Left lung (tissue), 10 donors: ENCODE results near the gene LRRC8E. TPM values are rescaled to one million over a fixed set of nuclear protein-coding genes. Genes with fewer than 3 reads are reported as not detected.
A peak's percentile ranks its signal among the peaks of the same experiment; 100 is the strongest.

ENCODE experiments used
- ATAC-seq: fragments of 200-7000 bp; cut with Tn5 transposase; one replicate; pipeline ENCODE4 v1.9.1; 2020; ENCODE audit warnings: moderate library complexity
- DNase-seq, 4 donors: peaks; one replicate each; pipeline ENCODE4 v3.0.0-alpha.2; 2013 to 2020
- H3K27ac ChIP-seq, 2 donors: fragments of 200-600 bp; sonication (generic) in 1 of 2; one replicate each; pipeline versions ENCODE4 v1.5.0 to v1.8.0; 2020 to 2021
- H3K27me3 ChIP-seq, 2 donors: fragments of 200-600 bp; sonication (generic) in 1 of 2; one replicate each; pipeline versions ENCODE4 v1.5.0 to v1.8.0; 2020 to 2021
- H3K36me3 ChIP-seq, 2 donors: fragments of 200-600 bp; sonication (generic) in 1 of 2; one replicate each; pipeline versions ENCODE4 v1.5.0 to v1.8.0; 2020 to 2021
- H3K4me1 ChIP-seq, 2 donors: fragments of 200-600 bp; one replicate each; pipeline ENCODE4 v1.8.0; 2021
- H3K4me3 ChIP-seq, 2 donors: fragments of 200-600 bp; sonication (generic) in 1 of 2; one replicate each; pipeline versions ENCODE4 v1.5.0 to v1.8.0; 2020 to 2021; ENCODE audit warnings: mild to moderate bottlenecking in 1 of 2
- H3K9me3 ChIP-seq, 2 donors: fragments of 200-600 bp; sonication (generic) in 1 of 2; one replicate each; pipeline versions ENCODE4 v1.5.0 to v1.8.0; 2020 to 2021
- intact Hi-C, 2 donors: fragments of 100-400 bp; cut with DNase I; formaldehyde crosslinking; loops; one replicate each; pipeline versions ENCODE4 v1.11.2 to v1.14.2; 2022
- polyA plus RNA-seq, 6 donors: library from polyadenylated mRNA; unstranded; fragments of 120-200 nt; gene quantifications; one replicate each; pipeline ENCODE4 v1.2.1, GENCODE V29; 2013; ENCODE audit not compliant: insufficient read length in 6 of 6
- total RNA-seq, 2 donors: library from RNA; stranded (reverse); fragmentation: NEBNext Ultra II Directional; extraction: Animal tissue kit (Norgen Biotek cat#: 25700); gene quantifications; one replicate each; pipeline ENCODE4 v1.2.1, GENCODE V29; 2021
- TF ChIP-seq, protein P1 (sequence below), 2 donors: fragments of 200-600 bp; sonication (generic) in 1 of 2; IDR thresholded peaks; one replicate each; pipeline versions ENCODE4 v1.5.0 to v1.8.0; 2021; ENCODE audit warnings: antibody characterized with exemption in 2 of 2
- donor health status: DM: no; HTN: yes; CAD: no.
- donor health status: DM: no; HTN: no; CAD: no.

Gene LRRC8E
- total and polyA plus RNA-seq, 8 donors: 3.7 to 10.5 (median 4.7) TPM

DNA sequence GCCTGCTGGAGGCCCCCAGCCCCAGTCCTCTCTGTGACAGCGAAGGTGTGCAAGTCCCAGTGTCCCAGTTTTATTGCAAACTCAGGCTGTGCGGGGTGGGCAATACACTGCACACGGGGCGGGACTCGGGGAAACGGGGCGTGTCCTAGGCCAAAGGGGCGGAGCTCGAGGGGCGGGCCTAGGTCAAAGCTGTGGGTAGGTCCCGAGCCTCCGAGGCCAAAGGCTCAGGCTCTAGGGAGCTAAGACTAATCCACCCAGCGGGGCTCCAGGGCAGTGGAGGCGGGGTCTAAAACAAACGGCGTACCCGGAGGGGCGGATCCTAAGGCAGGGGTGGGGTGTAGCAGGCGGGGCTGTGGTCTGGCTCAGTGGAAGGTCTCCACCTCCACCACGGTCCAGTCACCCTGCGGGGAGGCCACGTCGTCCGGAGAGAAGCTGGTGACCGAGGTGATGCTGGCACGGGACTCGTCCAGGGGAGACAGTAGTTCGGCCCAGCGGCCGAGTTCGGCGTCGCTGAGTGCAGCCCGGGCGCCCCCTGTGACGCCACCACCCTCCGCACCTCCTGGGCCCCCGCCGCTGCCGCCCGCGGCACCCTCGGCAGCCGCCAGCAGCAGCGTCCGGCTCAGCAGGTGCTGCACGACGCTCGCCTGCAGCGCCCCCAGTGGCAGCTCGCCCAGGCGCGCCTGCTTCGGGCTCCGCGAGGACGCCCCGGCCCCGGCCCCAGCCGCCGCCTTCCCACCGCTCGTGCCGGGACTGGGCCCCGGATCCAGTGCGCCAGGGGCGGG lies 19.4 kb upstream of the LRRC8E start:
- ATAC-seq: peak; percentile 71
- intact Hi-C loops: no loop called here
- peak overlapping the region in 1 of 2 donors; percentile 36 for H3K27ac ChIP-seq
- H3K27me3 ChIP-seq: peaks cover 17 to 79% of the 10 kb centered on the region in 2 donors
- TF ChIP-seq, protein P1, sequence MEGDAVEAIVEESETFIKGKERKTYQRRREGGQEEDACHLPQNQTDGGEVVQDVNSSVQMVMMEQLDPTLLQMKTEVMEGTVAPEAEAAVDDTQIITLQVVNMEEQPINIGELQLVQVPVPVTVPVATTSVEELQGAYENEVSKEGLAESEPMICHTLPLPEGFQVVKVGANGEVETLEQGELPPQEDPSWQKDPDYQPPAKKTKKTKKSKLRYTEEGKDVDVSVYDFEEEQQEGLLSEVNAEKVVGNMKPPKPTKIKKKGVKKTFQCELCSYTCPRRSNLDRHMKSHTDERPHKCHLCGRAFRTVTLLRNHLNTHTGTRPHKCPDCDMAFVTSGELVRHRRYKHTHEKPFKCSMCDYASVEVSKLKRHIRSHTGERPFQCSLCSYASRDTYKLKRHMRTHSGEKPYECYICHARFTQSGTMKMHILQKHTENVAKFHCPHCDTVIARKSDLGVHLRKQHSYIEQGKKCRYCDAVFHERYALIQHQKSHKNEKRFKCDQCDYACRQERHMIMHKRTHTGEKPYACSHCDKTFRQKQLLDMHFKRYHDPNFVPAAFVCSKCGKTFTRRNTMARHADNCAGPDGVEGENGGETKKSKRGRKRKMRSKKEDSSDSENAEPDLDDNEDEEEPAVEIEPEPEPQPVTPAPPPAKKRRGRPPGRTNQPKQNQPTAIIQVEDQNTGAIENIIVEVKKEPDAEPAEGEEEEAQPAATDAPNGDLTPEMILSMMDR (IDR thresholded peaks at IDR 0.05): peak; percentile 77 to 95
- no peaks in the 10 kb centered on the region for H3K36me3 ChIP-seq
- peaks cover 10 to 42% of the 10 kb centered on the region in 2 donors for H3K4me1 ChIP-seq
- H3K9me3 ChIP-seq: no peaks in the 10 kb centered on the region
- peak overlapping the region; percentile 32 to 41 for H3K4me3 ChIP-seq
- peak in 3 of 4 donors; percentile 67 to 93 (median 81) for DNase-seq

DNA sequence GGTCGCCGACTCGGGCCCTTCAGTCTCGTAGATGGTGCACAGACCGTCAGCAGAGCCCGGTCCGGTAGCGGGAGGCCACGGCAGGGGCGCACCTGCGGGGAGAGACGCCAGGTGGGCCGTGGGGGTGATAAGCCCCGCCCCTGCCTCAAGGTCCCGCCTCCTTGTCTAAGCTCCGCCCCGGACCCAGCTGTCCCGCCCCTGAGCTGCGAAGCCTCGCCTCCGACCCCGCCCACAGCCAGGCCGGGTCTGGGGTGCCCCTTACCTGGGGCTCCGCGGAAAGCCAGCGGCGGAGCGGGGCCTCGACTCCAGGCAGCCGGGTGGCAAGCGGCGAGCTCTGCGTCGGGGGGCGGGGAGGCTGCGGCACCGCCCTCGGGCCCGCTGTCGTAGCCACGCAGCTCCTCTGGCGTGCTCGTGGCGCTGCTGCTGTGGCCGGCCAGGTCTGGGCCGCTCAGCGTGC lies 18.8 kb upstream of the LRRC8E start:
- H3K4me1 ChIP-seq: peaks cover 10 to 48% of the 10 kb centered on the region in 2 donors
- DNase-seq (peak in 3 of 4 donors; percentile 32 to 87 (median 67)), ATAC-seq (peak; percentile 60)
- intact Hi-C loops: no loop called here
- H3K27me3 ChIP-seq: peaks cover 20 to 79% of the 10 kb centered on the region in 2 donors
- peak overlapping the region; percentile 32 to 41 for H3K4me3 ChIP-seq
- no peaks in the 10 kb centered on the region for H3K36me3 ChIP-seq
- TF ChIP-seq, protein P1 (IDR thresholded peaks at IDR 0.05): peak in 1 of 2 donors; percentile 46
- peak overlapping the region in 1 of 2 donors; percentile 36 for H3K27ac ChIP-seq
- no peaks in the 10 kb centered on the region for H3K9me3 ChIP-seq

DNA sequence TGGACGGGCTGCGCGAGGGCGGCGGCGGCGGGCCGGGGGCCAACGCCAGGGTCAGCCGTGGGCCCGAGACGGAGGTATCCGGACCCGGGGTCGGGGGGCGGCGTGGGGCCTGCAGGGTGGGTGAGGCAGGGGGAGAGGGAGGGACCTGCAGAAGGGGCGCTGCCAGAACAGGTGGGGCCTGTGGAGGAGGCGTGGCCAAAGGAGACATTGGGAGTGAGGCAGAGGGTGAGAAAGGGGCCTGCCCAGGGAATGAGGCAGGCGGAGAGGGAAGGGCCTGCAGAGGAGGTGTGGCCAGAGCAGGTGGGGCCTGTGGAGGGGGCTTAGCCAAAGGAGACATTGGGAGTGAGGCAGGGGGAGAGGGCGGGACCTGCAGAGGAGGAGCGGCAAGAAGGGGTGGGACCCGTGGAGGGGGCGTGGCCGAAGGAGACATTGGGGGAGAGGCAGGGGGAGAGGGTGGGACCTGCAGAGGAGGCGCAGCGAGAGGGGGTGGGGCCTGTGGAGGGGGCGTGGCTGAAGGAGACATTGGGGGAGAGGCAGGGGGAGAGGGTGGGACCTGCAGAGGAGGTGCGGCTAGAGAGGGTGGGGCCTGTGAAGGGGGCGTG lies 18.3 kb upstream of the LRRC8E start:
- DNase-seq (no peak), ATAC-seq (no peak)
- Histone ChIP-seq H3K27me3 (peaks cover 22 to 79% of the 10 kb centered on the region in 2 donors), H3K4me3 (peak overlapping the region in 1 of 2 donors; percentile 41), H3K27ac (no peak overlapping the region), H3K9me3 (no peaks in the 10 kb centered on the region), H3K4me1 (peaks cover 10 to 50% of the 10 kb centered on the region in 2 donors), H3K36me3 (no peaks in the 10 kb centered on the region)
- intact Hi-C loops: no loop called here
- TF ChIP-seq, protein P1 (IDR thresholded peaks at IDR 0.05): no peak

GRCh38 chr19:7870571-7871436 lies 17.5 kb upstream of the LRRC8E start:
- TF ChIP-seq, protein P1 (IDR thresholded peaks at IDR 0.05): no peak
- Histone ChIP-seq H3K27me3 (peaks cover 27 to 79% of the 10 kb centered on the region in 2 donors), H3K36me3 (no peaks in the 10 kb centered on the region), H3K27ac (peak overlapping the region in 1 of 2 donors; percentile 44), H3K4me1 (peaks cover 10 to 50% of the 10 kb centered on the region in 2 donors), H3K4me3 (no peak overlapping the region), H3K9me3 (no peaks in the 10 kb centered on the region)
- intact Hi-C loops: no loop called here
- DNase-seq: peak in 2 of 4 donors; percentile 42 to 64
- ATAC-seq: no peak
